Glutamatergic neuron (in vitro differentiated cells): Measurements from ENCODE around the gene CEP44. TPM values are rescaled to one million over a fixed set of nuclear protein-coding genes. Genes with fewer than 3 reads are reported as not detected.

Experiments
- DNase-seq: peaks from one replicate; pipeline ENCODE4 v3.0.0; 2022
- H3K27ac Mint-ChIP-seq: one replicate; pipeline ENCODE4 v1.8.0; 2020; ENCODE audit warnings: mild to moderate bottlenecking, mixed read lengths, inconsistent platforms; ENCODE audit not compliant: unreplicated experiment
- H3K27me3 Mint-ChIP-seq: one replicate; pipeline ENCODE4 v1.8.0; 2020; ENCODE audit warnings: mild to moderate bottlenecking, moderate library complexity, mixed read lengths, inconsistent platforms; ENCODE audit not compliant: unreplicated experiment
- H3K36me3 Mint-ChIP-seq: one replicate; pipeline ENCODE4 v1.8.0; 2020; ENCODE audit warnings: mild to moderate bottlenecking, mixed read lengths, inconsistent platforms; ENCODE audit not compliant: unreplicated experiment
- H3K4me1 Mint-ChIP-seq: one replicate; pipeline ENCODE4 v1.8.0; 2020; ENCODE audit warnings: mild to moderate bottlenecking, low read depth, mixed read lengths, inconsistent platforms; ENCODE audit not compliant: unreplicated experiment
- H3K4me3 Mint-ChIP-seq: one replicate; pipeline ENCODE4 v1.8.0; 2020; ENCODE audit warnings: mild to moderate bottlenecking, mixed read lengths, inconsistent platforms; ENCODE audit not compliant: unreplicated experiment
- H3K9me3 Mint-ChIP-seq: one replicate; pipeline ENCODE4 v1.8.0; 2020; ENCODE audit warnings: mild to moderate bottlenecking, moderate library complexity, mixed read lengths, inconsistent platforms; ENCODE audit not compliant: unreplicated experiment
- CTCF ChIP-seq: fragments of 200-600 bp; sonication (generic); IDR thresholded peaks from one replicate; pipeline ENCODE4 v1.5.0; 2021; ENCODE audit not compliant: partially characterized antibody, unreplicated experiment
- total RNA-seq: library from RNA; stranded (reverse); fragmentation: NEBNext Ultra II Directional; extraction: Animal tissue kit (Norgen Biotek cat#: 25700); gene quantifications from one replicate; pipeline ENCODE4 v1.2.1, GENCODE V29; 2021; ENCODE audit not compliant: unreplicated experiment

CEP44 gene
- total RNA-seq, 1 donor from 2014 or later = 29.0 TPM

- DNase-seq = peak; percentile 13
- Mint-ChIP-seq H3K4me3 (peak overlapping the region; percentile 11), H3K36me3 (no peaks in the 10 kb centered on the region), H3K27ac (peak overlapping the region; percentile 36), H3K27me3 (peaks cover 3% of the 10 kb centered on the region), H3K4me1 (peaks cover 27% of the 10 kb centered on the region), H3K9me3 (no peaks in the 10 kb centered on the region)
- TF ChIP-seq CTCF = no peak
Observed at GRCh38 chr4:174262624-174263444, 20.9 kb upstream of the CEP44 start.

GRCh38 chr4:174263445-174263736 lies 20.3 kb upstream of the CEP44 start:
- no peak for DNase-seq
- peaks cover 27% of the 10 kb centered on the region for H3K4me1 Mint-ChIP-seq
- H3K4me3 Mint-ChIP-seq = no peak overlapping the region
- peaks cover 3% of the 10 kb centered on the region for H3K27me3 Mint-ChIP-seq
- H3K27ac Mint-ChIP-seq = no peak overlapping the region
- H3K36me3 Mint-ChIP-seq = no peaks in the 10 kb centered on the region
- TF ChIP-seq CTCF = no peak
- no peaks in the 10 kb centered on the region for H3K9me3 Mint-ChIP-seq

- H3K36me3 Mint-ChIP-seq = no peaks in the 10 kb centered on the region
- H3K4me3 Mint-ChIP-seq = peak overlapping the region; percentile 61
- no peak for DNase-seq
- H3K9me3 Mint-ChIP-seq = no peaks in the 10 kb centered on the region
- H3K27ac Mint-ChIP-seq = peak overlapping the region; percentile 95
- TF ChIP-seq CTCF = no peak
- H3K27me3 Mint-ChIP-seq = peaks cover 3% of the 10 kb centered on the region
- H3K4me1 Mint-ChIP-seq = peaks cover 28% of the 10 kb centered on the region
Observed at GRCh38 chr4:174265916-174266315, 17.8 kb upstream of the CEP44 start.

- H3K4me1 Mint-ChIP-seq = peaks cover 28% of the 10 kb centered on the region
- no peaks in the 10 kb centered on the region for H3K9me3 Mint-ChIP-seq
- no peaks in the 10 kb centered on the region for H3K36me3 Mint-ChIP-seq
- H3K4me3 Mint-ChIP-seq = peak overlapping the region; percentile 61
- H3K27ac Mint-ChIP-seq = peak overlapping the region; percentile 95
- no peak for DNase-seq
- peaks cover 3% of the 10 kb centered on the region for H3K27me3 Mint-ChIP-seq
- TF ChIP-seq CTCF = no peak
Observed at GRCh38 chr4:174266416-174266815, 17.3 kb upstream of the CEP44 start.

GRCh38 chr4:174273930-174274329 lies 9.8 kb upstream of the CEP44 start:
- peaks cover under 1% of the 10 kb centered on the region for H3K36me3 Mint-ChIP-seq
- peak overlapping the region; percentile 89 for H3K27ac Mint-ChIP-seq
- DNase-seq = peak; percentile 23
- no peaks in the 10 kb centered on the region for H3K27me3 Mint-ChIP-seq
- no peaks in the 10 kb centered on the region for H3K9me3 Mint-ChIP-seq
- H3K4me1 Mint-ChIP-seq = peaks cover 25% of the 10 kb centered on the region
- no peak for TF ChIP-seq CTCF
- H3K4me3 Mint-ChIP-seq = peak overlapping the region; percentile 65
